Measurements from ENCODE around the gene WBP2.

DNA sequence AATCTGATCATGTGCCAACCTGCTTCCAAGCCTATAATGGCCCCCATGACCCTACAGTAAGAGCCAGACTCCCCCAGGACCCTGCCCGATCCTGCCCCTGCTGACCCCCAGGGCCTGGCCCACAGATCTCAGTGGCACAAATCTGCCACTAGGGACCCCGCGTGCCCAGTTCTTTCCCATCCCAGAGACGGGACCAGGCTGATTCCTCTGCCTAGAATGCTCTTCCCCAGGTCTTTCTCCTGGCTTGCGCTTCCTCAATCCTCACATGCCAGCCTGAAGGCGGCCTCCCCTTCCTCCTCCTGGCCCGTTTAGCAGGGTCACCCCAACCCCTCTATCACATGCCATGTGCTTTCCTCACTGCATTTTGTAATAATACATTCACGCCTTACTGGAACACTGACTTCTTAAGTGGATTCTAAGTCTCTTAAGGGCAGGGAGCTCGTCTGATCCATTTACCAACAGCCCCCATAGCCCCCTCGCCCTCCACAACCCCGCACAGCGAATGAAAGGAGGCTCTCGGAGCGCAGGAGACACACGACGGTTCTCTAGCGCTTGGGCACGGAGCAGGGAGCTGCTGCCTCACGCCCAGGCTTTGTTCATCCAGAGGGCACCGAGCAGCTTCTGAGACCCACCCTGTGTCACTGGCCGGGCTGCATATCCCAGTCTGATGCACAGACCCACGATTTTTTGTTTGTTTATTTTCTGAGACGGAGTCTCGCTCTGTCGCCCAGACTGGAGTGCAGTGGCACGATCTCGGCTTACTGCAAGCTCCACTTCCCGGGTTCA lies 40.4 kb upstream of the WBP2 start:
- TF ChIP-seq, protein P1, sequence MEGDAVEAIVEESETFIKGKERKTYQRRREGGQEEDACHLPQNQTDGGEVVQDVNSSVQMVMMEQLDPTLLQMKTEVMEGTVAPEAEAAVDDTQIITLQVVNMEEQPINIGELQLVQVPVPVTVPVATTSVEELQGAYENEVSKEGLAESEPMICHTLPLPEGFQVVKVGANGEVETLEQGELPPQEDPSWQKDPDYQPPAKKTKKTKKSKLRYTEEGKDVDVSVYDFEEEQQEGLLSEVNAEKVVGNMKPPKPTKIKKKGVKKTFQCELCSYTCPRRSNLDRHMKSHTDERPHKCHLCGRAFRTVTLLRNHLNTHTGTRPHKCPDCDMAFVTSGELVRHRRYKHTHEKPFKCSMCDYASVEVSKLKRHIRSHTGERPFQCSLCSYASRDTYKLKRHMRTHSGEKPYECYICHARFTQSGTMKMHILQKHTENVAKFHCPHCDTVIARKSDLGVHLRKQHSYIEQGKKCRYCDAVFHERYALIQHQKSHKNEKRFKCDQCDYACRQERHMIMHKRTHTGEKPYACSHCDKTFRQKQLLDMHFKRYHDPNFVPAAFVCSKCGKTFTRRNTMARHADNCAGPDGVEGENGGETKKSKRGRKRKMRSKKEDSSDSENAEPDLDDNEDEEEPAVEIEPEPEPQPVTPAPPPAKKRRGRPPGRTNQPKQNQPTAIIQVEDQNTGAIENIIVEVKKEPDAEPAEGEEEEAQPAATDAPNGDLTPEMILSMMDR (IDR thresholded peaks at IDR 0.05; ENCODE audit: poor library complexity, severe bottlenecking) = no peak
- no peak for TF ChIP-seq EZH2 (IDR thresholded peaks at IDR 0.05; ENCODE audit: borderline replicate concordance, insufficient read depth, low read length, poor library complexity, severe bottlenecking)
